Stomach (tissue), 4 donors: Measurements from ENCODE around the gene STARD10.

ENCODE experiments used
- POLR2A ChIP-seq, 4 donors: fragments of 450-650 bp; IDR thresholded peaks; one replicate each; pipeline ENCODE4 v1.6.1; 2016; ENCODE audit warnings: antibody characterized with exemption in 4 of 4, control low read depth in 2 of 4, mild to moderate bottlenecking in 1 of 4, moderate library complexity in 1 of 4
- TF ChIP-seq, protein P1 (sequence below), 7 experiments: fragments of 450-650 bp in 4 of 7; fragments of 200-600 bp in 3 of 7; sonication (generic) in 3 of 7; IDR thresholded peaks; one replicate each; pipeline ENCODE4 v1.5.1; 2016 to 2019; ENCODE audit warnings: antibody characterized with exemption in 7 of 7, control low read depth in 2 of 7, mild to moderate bottlenecking in 1 of 7

DNA sequence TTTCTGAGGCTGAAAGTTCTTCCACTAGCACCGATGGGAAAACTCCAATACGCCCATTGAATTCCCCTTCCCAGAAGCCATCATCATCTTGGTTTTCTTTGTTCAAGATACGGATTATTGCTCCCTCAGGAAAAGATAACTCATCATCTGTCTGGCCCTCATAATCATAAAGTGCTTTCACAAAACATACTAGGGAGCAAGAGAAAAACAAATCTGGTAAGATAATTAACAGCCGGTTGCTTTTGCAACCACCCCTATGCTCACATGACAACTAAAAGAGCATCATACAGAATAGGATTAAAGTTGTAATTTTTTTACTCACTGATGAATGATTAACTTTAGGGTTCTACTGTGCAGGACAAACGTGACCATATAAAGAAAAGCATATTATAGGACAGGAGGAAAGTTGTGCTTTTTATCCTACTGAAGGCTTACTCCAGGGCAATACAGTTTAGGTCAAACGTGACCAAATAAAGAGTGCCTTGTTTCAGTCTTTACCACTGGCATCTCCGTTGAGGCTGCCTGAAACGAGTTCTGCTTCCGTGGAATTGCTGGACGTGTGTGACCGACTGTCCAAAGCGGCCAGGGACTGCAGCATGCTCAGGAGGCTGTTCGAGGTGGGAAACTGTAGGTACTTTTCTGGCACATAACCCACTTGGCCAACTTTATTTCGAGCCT, 48.9 kb upstream of the STARD10 start:
- TF ChIP-seq, protein P1, sequence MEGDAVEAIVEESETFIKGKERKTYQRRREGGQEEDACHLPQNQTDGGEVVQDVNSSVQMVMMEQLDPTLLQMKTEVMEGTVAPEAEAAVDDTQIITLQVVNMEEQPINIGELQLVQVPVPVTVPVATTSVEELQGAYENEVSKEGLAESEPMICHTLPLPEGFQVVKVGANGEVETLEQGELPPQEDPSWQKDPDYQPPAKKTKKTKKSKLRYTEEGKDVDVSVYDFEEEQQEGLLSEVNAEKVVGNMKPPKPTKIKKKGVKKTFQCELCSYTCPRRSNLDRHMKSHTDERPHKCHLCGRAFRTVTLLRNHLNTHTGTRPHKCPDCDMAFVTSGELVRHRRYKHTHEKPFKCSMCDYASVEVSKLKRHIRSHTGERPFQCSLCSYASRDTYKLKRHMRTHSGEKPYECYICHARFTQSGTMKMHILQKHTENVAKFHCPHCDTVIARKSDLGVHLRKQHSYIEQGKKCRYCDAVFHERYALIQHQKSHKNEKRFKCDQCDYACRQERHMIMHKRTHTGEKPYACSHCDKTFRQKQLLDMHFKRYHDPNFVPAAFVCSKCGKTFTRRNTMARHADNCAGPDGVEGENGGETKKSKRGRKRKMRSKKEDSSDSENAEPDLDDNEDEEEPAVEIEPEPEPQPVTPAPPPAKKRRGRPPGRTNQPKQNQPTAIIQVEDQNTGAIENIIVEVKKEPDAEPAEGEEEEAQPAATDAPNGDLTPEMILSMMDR (IDR thresholded peaks at IDR 0.05): no peak
- TF ChIP-seq POLR2A (IDR thresholded peaks at IDR 0.05): no peak
